Posterior vena cava (tissue), 2 donors: ENCODE measurements around the gene PDK2. TPM values are rescaled to one million over a fixed set of nuclear protein-coding genes. Genes with fewer than 3 reads are reported as not detected.

Experiments
- DNase-seq: peaks from one replicate; pipeline ENCODE4 v3.0.0-alpha.2; 2020; ENCODE audit warnings: low spot score
- intact Hi-C, 2 donors: fragments of 100-400 bp; cut with DNase I; formaldehyde crosslinking; loops; one replicate each; pipeline versions ENCODE4 v1.14.1 to v1.14.2; 2022 to 2023
- total RNA-seq, 2 donors: library from RNA; stranded (reverse); fragmentation: NEBNext Ultra II Directional; extraction: Animal tissue kit (Norgen Biotek cat#: 25700); gene quantifications; one replicate each; pipeline ENCODE4 v1.2.1, GENCODE V29; 2021
- donor health status: DM: yes; HTN: yes; CAD: no.
- donor health status: DM: yes; HTN: yes; CAD: no.

The PDK2 gene
- total RNA-seq, 2 donors from 2014 or later = 26.0 to 27.7 TPM

- DNase-seq = no peak
- intact Hi-C loops = loop anchor here in 1 of 2 donors (10.0 kb wide), 1 partner anchor 209 kb away; no protein-coding TSS in a partner anchor
Measured at GRCh38 chr17:50074227-50074626, 20.9 kb upstream of the PDK2 start.

GRCh38 chr17:50075446-50076032, 19.6 kb upstream of the PDK2 start:
- intact Hi-C loops = loop anchor here in 1 of 2 donors (10.0 kb wide), 1 partner anchor 211 kb away; no protein-coding TSS in a partner anchor
- DNase-seq = no peak

- no peak for DNase-seq
Measured at GRCh38 chr17:50076221-50076590, 18.9 kb upstream of the PDK2 start.

DNA sequence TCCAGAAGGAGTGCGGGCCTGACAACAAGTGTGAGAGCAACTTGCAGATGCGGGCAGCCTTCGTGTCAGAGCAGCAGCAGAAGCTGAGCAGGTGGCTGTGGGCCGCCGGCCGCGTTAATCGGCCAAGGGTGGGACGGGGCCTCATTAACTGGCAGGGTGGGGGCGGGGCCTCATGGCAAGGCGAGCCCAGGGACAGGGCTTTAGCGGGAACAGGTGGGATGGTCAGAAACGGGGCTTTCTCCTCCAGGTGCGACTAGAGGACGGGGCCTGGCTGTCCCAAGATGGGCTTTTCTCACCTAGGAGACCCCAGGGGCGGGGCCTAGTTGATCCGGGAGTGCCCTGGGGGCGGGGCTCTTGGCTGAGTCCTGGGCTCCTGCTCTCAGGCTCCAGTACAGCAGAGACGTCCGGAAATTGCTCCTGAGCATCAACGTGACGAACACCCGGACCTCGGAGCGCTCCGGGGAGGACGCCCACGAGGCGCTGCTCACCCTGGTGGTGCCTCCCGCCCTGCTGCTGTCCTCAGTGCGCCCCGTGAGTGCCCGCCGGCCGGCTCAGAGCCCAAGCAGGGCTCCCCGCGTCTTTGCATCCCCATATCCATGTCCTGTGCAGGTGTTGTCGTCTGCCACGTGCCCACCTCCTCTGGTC, 18.4 kb upstream of the PDK2 start:
- no peak for DNase-seq
- intact Hi-C loops = loop anchor here in 1 of 2 donors (10.0 kb wide), 1 partner anchor 212 kb away; no protein-coding TSS in a partner anchor

More at GRCh38 chr17:50076221-50076590, 18.9 kb upstream of the PDK2 start:
- intact Hi-C loops = loop anchor here in 1 of 2 donors (10.0 kb wide), 1 partner anchor 211 kb away; no protein-coding TSS in a partner anchor

DNA sequence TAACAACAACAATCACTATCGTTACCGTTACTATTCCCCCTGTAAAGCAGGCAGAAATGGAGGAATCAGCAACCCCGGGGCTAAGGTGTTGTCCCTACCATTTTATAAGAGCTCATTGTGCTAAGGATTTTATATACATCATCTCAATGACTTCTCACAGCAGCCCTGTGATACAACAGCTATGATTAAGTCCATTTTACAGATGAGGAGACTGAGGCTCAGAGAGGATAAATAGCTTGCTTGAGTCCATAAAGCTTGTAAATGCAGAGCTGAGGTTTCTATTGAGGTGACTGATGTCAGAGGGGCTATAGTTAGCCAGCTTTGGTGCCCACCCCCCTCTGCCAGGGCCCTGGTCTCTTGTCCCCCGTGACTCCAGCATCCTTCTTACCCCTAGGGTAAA, 16.7 kb upstream of the PDK2 start:
- no peak for DNase-seq
- intact Hi-C loops = loop anchor here in 1 of 2 donors (10.0 kb wide), 1 partner anchor 214 kb away; no protein-coding TSS in a partner anchor

DNA sequence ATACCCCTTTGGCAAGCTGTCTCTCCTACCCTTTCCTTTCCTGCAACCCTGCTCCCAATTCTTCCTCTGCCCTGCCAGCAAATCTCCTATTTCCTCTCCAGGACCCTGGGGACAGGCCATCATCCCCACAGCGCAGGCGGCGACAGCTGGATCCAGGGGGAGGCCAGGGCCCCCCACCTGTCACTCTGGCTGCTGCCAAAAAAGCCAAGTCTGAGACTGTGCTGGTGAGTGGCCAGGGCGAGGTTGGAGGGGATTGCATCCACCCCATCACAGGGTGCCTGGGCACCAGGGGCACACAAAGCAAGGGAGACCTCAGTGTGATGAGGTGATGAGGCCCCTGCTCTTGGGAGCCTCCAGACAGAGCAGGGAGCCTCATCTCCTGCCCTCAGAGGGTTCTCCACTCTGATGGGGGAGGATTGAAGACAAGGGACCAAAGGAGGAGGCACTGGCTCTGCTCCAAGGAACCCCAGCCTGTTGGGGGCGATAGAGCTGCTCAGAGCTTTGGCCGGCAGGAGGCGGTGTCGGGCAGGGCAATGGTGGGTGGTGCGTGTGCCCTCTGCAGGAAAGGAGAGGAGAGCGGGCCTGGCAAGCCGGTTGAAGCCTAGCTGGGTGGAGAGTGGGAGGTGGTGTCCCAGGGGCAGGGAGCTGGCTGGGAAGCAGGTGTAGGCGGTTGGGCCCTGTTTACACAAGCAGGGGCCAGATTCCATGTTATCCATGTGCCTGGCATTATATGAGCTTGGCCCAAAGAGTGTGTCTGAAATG, 15.6 kb upstream of the PDK2 start:
- intact Hi-C loops = loop anchor here (10.0 kb wide), 2 partner anchors 205 to 215 kb away; no protein-coding TSS in a partner anchor
- peak; percentile 76 for DNase-seq

GRCh38 chr17:50080096-50080480, 15.1 kb upstream of the PDK2 start:
- intact Hi-C loops = loop anchor here in 1 of 2 donors (10.0 kb wide), 1 partner anchor 205 kb away; no protein-coding TSS in a partner anchor
- DNase-seq = no peak

DNA sequence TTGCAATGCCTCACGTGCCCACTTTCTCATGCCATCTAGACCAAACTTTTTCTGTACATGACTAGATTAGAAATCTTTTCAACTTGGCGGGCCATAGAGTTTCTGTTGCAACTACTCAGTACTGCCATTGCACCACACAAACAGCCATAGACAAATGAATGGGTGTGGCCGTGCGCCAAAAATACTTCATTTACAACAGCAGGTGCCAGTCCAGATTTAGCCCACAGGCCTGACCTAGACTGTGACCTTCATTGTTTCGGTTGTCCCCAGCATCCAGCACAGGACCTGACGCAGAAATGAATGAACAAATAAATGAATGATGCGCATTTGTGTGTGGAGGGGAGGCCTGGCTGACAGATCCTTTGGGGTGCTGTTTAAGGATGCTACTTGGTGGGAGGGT, 14.3 kb upstream of the PDK2 start:
- no peak for DNase-seq
- intact Hi-C loops = loop anchor here in 1 of 2 donors (10.0 kb wide), 1 partner anchor 206 kb away; no protein-coding TSS in a partner anchor

DNA sequence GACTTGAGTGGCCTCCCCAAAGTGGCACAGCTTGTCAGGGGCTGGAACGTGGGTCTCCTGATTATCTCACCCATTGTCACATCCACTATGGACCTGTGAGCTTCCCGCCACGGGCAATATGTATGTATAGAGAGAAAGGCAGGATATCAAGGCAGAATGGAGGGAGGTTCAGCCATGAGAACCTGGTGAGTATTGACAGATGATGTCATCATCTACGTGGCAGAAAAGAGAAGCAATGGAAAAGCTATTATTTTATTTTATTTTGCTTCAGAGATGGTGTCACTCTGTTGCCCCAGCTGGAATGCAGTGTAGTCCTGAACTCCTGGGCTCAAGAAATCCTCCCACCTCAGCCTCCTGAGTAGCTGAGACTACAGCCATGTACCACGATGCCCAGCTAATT, 13.4 kb upstream of the PDK2 start:
- intact Hi-C loops = loop anchor here in 1 of 2 donors (10.0 kb wide), 1 partner anchor 207 kb away; no protein-coding TSS in a partner anchor
- no peak for DNase-seq

- peak; percentile 90 for DNase-seq
- intact Hi-C loops = loop anchor here in 1 of 2 donors (5.0 to 10.0 kb wide), 2 partner anchors 60 to 213 kb away; no protein-coding TSS in a partner anchor
Measured at GRCh38 chr17:50087246-50087911, 7.8 kb upstream of the PDK2 start.

GRCh38 chr17:50087912-50088405, 7.2 kb upstream of the PDK2 start:
- peak; percentile 67 for DNase-seq
- intact Hi-C loops = loop anchor here in 1 of 2 donors (5.0 to 10.0 kb wide), 2 partner anchors 61 to 213 kb away; no protein-coding TSS in a partner anchor

- peak; percentile 62 for DNase-seq
- intact Hi-C loops = loop anchor here in 1 of 2 donors (5.0 to 10.0 kb wide), 2 partner anchors 62 to 214 kb away; no protein-coding TSS in a partner anchor
Measured at GRCh38 chr17:50088952-50089825, 6.0 kb upstream of the PDK2 start.

GRCh38 chr17:50090071-50090470, 5.1 kb upstream of the PDK2 start:
- DNase-seq = no peak
- intact Hi-C loops = loop anchor here in 1 of 2 donors (10.0 kb wide), 1 partner anchor 205 kb away; no protein-coding TSS in a partner anchor

DNA sequence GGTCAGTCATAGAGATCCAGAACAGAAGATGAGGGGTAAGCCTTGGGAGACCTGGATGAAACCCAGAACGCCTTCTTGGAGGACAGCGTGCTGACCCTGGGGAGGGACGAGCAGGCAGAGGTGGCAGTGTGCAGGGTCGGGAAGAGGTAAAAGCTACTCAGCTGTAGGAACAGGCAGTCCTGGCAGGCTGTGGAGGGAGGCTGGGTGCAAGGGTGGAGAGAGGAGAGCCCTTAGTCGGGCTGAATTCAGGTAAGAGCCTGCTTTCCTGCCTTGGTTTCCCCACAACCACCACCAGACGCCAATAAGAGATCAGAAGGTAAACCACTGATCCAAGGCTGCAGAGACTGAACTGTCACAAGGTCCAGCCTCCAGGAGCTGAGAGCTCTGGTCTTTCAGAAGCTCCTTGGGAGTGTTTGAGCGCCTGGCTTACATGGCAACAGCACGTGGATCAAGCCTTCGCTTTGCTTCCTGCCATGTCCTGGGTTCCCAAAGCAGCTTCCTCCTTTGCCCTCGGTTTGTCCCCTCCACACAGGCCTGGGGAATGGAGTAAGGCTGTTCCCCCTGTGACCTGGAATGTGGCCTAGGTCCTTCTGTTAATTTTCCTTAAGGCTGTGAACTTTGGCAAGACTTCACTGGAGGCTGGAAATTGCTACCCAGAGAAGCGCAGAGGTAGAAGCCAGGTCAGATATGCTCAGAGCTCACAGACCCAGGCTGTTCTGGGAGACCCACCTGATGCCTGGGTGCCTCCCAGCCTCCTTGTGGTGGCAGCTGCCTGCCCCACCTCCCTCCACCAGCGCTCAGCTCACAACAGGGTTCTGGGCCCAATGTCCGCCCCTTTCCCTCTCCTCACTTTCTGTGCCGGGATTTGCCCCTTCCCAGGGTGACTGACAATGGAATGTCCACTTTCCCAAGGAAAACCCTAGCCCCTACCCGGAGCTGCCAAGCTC, 3.9 kb upstream of the PDK2 start:
- intact Hi-C loops = loop anchor here in 1 of 2 donors (10.0 kb wide), 1 partner anchor 204 kb away; no protein-coding TSS in a partner anchor
- peak; percentile 46 for DNase-seq

DNA sequence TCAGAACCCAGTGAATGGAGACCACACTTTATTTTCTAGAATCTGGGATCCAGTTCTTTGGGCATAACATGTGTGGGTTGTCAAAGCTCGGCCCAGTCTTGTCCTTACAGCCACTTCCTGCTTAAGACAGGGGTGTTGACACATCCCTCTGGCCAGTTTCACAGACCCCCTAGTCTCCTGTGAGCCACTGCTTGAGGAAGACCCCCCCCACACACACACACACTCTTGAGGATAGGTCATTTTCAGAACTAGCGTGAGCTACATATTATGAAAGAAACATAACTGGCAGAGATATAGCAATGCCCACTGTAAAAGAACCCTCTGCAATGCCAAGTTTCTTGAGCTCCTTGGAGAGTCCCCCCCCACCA, 3.2 kb upstream of the PDK2 start:
- no peak for DNase-seq
- intact Hi-C loops = loop anchor here in 1 of 2 donors (10.0 kb wide), 1 partner anchor 203 kb away; no protein-coding TSS in a partner anchor

DNA sequence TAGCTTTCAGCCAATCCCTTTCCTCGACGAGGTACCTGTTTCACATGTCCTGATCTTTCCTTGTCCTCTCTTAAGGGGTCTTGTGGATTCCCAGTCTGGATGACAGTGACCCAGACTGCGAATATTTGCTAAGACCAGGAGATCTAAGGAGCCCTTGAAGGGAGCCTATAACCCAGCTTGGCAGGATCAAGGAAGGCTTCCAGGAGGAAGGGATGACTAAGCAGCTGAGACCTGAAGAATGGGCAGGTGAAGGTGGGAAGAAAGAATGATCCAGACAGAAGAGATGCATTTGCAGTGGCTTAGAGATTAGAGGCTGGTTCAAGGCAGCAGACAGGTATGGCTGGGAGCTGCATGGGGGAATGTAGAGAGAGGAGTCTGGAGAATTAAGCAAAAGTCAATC, 1.9 kb upstream of the PDK2 start:
- no peak for DNase-seq
- intact Hi-C loops = loop anchor here in 1 of 2 donors (10.0 kb wide), 1 partner anchor 202 kb away; no protein-coding TSS in a partner anchor
